ENCODE results near the gene SORCS3.

DNA sequence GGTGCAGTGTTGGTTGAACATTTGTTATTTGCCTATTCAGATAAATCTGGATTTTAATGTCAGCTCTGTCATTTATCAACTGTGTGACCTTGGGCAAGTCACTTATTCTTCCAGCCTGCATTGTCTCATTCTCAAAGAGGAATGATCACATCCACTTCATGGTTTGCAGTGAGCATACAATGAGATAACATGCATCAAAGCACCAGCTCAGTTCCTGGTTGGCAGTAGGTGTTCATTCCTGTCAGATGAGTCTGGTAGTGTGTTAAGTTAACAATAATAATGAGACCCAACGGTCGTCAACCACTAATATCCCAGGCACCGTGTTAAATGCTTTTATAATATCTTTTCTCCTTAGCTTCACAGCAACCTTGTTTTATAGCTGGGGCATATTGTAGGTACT is 137.3 kb downstream of the SORCS3 start:
- TF ChIP-seq, protein P1, sequence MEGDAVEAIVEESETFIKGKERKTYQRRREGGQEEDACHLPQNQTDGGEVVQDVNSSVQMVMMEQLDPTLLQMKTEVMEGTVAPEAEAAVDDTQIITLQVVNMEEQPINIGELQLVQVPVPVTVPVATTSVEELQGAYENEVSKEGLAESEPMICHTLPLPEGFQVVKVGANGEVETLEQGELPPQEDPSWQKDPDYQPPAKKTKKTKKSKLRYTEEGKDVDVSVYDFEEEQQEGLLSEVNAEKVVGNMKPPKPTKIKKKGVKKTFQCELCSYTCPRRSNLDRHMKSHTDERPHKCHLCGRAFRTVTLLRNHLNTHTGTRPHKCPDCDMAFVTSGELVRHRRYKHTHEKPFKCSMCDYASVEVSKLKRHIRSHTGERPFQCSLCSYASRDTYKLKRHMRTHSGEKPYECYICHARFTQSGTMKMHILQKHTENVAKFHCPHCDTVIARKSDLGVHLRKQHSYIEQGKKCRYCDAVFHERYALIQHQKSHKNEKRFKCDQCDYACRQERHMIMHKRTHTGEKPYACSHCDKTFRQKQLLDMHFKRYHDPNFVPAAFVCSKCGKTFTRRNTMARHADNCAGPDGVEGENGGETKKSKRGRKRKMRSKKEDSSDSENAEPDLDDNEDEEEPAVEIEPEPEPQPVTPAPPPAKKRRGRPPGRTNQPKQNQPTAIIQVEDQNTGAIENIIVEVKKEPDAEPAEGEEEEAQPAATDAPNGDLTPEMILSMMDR (IDR thresholded peaks at IDR 0.05), result no peak
- TF ChIP-seq ZBTB21 (CRISPR knock-in tag; IDR thresholded peaks at IDR 0.05; ENCODE audit: borderline replicate concordance) (no peak), NR3C1 (CRISPR knock-in tag; conservative IDR thresholded peaks at IDR 0.05; ENCODE audit: low read depth) (no peak)
- TF ChIP-seq, protein P2, sequence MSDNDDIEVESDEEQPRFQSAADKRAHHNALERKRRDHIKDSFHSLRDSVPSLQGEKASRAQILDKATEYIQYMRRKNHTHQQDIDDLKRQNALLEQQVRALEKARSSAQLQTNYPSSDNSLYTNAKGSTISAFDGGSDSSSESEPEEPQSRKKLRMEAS (CRISPR knock-in tag; IDR thresholded peaks at IDR 0.05), result no peak

Measured in WTC11 (cell line).